Loucy (cell line): ENCODE data around the gene SERPINB6.

Experiments used
- H2AFZ ChIP-seq: fragments of 200-600 bp; sonication (generic); 2 replicates; pipeline ENCODE4 v1.6.0; 2016; ENCODE audit warnings: antibody characterized with exemption, mild to moderate bottlenecking, low read length, moderate library complexity
- H3F3A ChIP-seq: fragments of 200-600 bp; 2 replicates; pipeline ENCODE4 v1.6.0; 2016; ENCODE audit warnings: antibody characterized with exemption, low read depth, mild to moderate bottlenecking
- H3K27me3 ChIP-seq: fragments of 200-600 bp; sonication (generic); 2 replicates; pipeline ENCODE4 v1.6.1; 2014; ENCODE audit warnings: low read length, mild to moderate bottlenecking; ENCODE audit not compliant: insufficient read depth, poor library complexity, severe bottlenecking
- H3K36me3 ChIP-seq: fragments of 200-600 bp; sonication (generic); 2 replicates; pipeline ENCODE4 v1.6.1; 2016; ENCODE audit warnings: low read length; ENCODE audit not compliant: insufficient read depth
- H3K4me1 ChIP-seq: fragments of 200-600 bp; sonication (generic); 2 replicates; pipeline ENCODE4 v1.5.1; 2014; ENCODE audit warnings: low read length, mild to moderate bottlenecking; ENCODE audit not compliant: insufficient read depth, poor library complexity, severe bottlenecking
- H3K4me2 ChIP-seq: fragments of 200-600 bp; sonication (generic); 2 replicates; pipeline ENCODE4 v1.6.0; 2014; ENCODE audit warnings: antibody characterized with exemption, low read length, low read depth, mild to moderate bottlenecking; ENCODE audit not compliant: poor library complexity, severe bottlenecking
- H3K4me3 ChIP-seq: fragments of 200-600 bp; sonication (generic); 2 replicates; pipeline ENCODE4 v1.5.1; 2014; ENCODE audit warnings: low read length, mild to moderate bottlenecking, mixed read lengths; ENCODE audit not compliant: poor library complexity, severe bottlenecking
- H3K79me2 ChIP-seq: fragments of 200-600 bp; sonication (generic); 2 replicates; pipeline ENCODE4 v1.6.1; 2014; ENCODE audit warnings: low read length; ENCODE audit not compliant: insufficient read depth
- H3K9ac ChIP-seq: fragments of 200-600 bp; sonication (generic); 2 replicates; pipeline ENCODE4 v1.6.0; 2014; ENCODE audit warnings: mild to moderate bottlenecking, low read depth, low read length, moderate library complexity; ENCODE audit not compliant: poor library complexity, severe bottlenecking
- H3K9me2 ChIP-seq: fragments of 200-600 bp; sonication (generic); replicated peaks from 2 replicates; pipeline ENCODE4 v1.6.1; 2016; ENCODE audit warnings: low read depth, low read length, mixed read lengths
- H3K9me3 ChIP-seq: fragments of 200-600 bp; sonication (generic); 2 replicates; pipeline ENCODE4 v1.6.1; 2014; ENCODE audit warnings: mild to moderate bottlenecking, antibody characterized with exemption, low read length, low read depth; ENCODE audit not compliant: insufficient read depth
- H4K20me1 ChIP-seq: fragments of 200-600 bp; sonication (generic); 2 replicates; pipeline ENCODE4 v1.6.0; 2014; ENCODE audit warnings: antibody characterized with exemption, low read length, mild to moderate bottlenecking; ENCODE audit not compliant: insufficient read depth, poor library complexity, severe bottlenecking
- CTCF ChIP-seq: fragments of 200-600 bp; sonication (generic); conservative IDR thresholded peaks from 2 replicates; pipeline ENCODE4 v1.5.1; 2014; ENCODE audit warnings: mild to moderate bottlenecking, antibody characterized with exemption, low read length
- EZH2phosphoT487 ChIP-seq: fragments of 200-600 bp; IDR thresholded peaks from 2 replicates; pipeline ENCODE4 v1.6.1; 2018; ENCODE audit warnings: antibody characterized with exemption, mild to moderate bottlenecking, moderate library complexity, borderline replicate concordance

The SERPINB6 gene

GRCh38 chr6:3017304-3017703, 45.9 kb upstream of the SERPINB6 start:
- no peak for TF ChIP-seq CTCF
- TF ChIP-seq EZH2phosphoT487: no peak
- H3K4me3 ChIP-seq: no peak overlapping the region
- H3K4me1 ChIP-seq: peaks cover 35% of the 10 kb centered on the region
- peaks cover 27% of the 10 kb centered on the region for H3K79me2 ChIP-seq
- no peak overlapping the region for H3K9ac ChIP-seq
- H3K4me2 ChIP-seq: no peak overlapping the region
- no peaks in the 10 kb centered on the region for H3K9me2 ChIP-seq
- H3F3A ChIP-seq: peaks cover 14% of the 10 kb centered on the region
- no peaks in the 10 kb centered on the region for H3K36me3 ChIP-seq
- H3K9me3 ChIP-seq: 0 out of 2 replicates have a peak, but pooled peaks cover 2% of the 10 kb centered on the region
- H3K27me3 ChIP-seq: no peaks in the 10 kb centered on the region
- H4K20me1 ChIP-seq: peaks cover 2% of the 10 kb centered on the region
- H2AFZ ChIP-seq: no peak overlapping the region

GRCh38 chr6:3016473-3017280, 45.3 kb upstream of the SERPINB6 start:
- Histone ChIP-seq H3K79me2 (peaks cover 20% of the 10 kb centered on the region), H3K9me2 (no peaks in the 10 kb centered on the region), H3F3A (peaks cover 14% of the 10 kb centered on the region), H3K9ac (no peak overlapping the region), H3K9me3 (peaks cover 8% of the 10 kb centered on the region; the same call in 1 of the 2 replicates), H4K20me1 (no peaks in the 10 kb centered on the region), H3K4me1 (peaks cover 31% of the 10 kb centered on the region), H3K36me3 (no peaks in the 10 kb centered on the region), H2AFZ (no peak overlapping the region), H3K27me3 (no peaks in the 10 kb centered on the region), H3K4me2 (no peak overlapping the region), H3K4me3 (no peak overlapping the region)
- TF ChIP-seq CTCF: no peak

- Histone ChIP-seq H3K27me3 (no peaks in the 10 kb centered on the region), H3F3A (peaks cover 14% of the 10 kb centered on the region), H2AFZ (no peak overlapping the region), H3K4me1 (peaks cover 27% of the 10 kb centered on the region), H3K4me2 (no peak overlapping the region), H4K20me1 (no peaks in the 10 kb centered on the region), H3K9me3 (peaks cover 18% of the 10 kb centered on the region; the same call in 1 of the 2 replicates), H3K36me3 (no peaks in the 10 kb centered on the region), H3K9me2 (no peaks in the 10 kb centered on the region), H3K4me3 (no peak overlapping the region), H3K79me2 (peaks cover 7% of the 10 kb centered on the region), H3K9ac (no peak overlapping the region)
- TF ChIP-seq CTCF (no peak), EZH2phosphoT487 (no peak)
These were observed 43.8 kb upstream of the SERPINB6 start for GRCh38 chr6:3015144-3015543.
